GM19328 (cell line): ENCODE measurements around the gene SLC8B1.

Experiments
- ATAC-seq: cut with Tn5 transposase; IDR thresholded peaks from one replicate; pipeline ENCODE4 v1.9.1; 2021; ENCODE audit warnings: mild to moderate bottlenecking, moderate library complexity; ENCODE audit not compliant: unreplicated experiment

SLC8B1 gene

GRCh38 chr12:113334786-113335539 is at the start of gene SLC8B1:
Gene SLC8B1 (minus strand): TSS chr12:113335109. CDS start chr12:113332878, 2,231 bp downstream.
- peak; percentile 96 for ATAC-seq

GRCh38 chr12:113382206-113382605 is 47.3 kb upstream of the SLC8B1 start:
- ATAC-seq: no peak

GRCh38 chr12:113381220-113381619 is 46.3 kb upstream of the SLC8B1 start:
- no peak for ATAC-seq

GRCh38 chr12:113378291-113378690 is 43.4 kb upstream of the SLC8B1 start:
- ATAC-seq: no peak

- no peak for ATAC-seq
Observed at GRCh38 chr12:113374823-113375428, 40.0 kb upstream of the SLC8B1 start.

GRCh38 chr12:113373969-113374368 is 39.1 kb upstream of the SLC8B1 start:
- no peak for ATAC-seq

GRCh38 chr12:113373440-113373839 is 38.5 kb upstream of the SLC8B1 start:
- ATAC-seq: no peak

GRCh38 chr12:113372371-113372770 is 37.5 kb upstream of the SLC8B1 start:
- ATAC-seq: no peak

GRCh38 chr12:113371808-113372207 is 36.9 kb upstream of the SLC8B1 start:
- ATAC-seq: no peak

- ATAC-seq: no peak
Observed at GRCh38 chr12:113370923-113371682, 36.2 kb upstream of the SLC8B1 start.

- ATAC-seq: no peak
Observed at GRCh38 chr12:113369391-113369985, 34.6 kb upstream of the SLC8B1 start.

- no peak for ATAC-seq
Observed at GRCh38 chr12:113368331-113368730, 33.4 kb upstream of the SLC8B1 start.

GRCh38 chr12:113366827-113367226 is 31.9 kb upstream of the SLC8B1 start:
- ATAC-seq: no peak

- ATAC-seq: no peak
Observed at GRCh38 chr12:113365639-113366395, 30.9 kb upstream of the SLC8B1 start.

- ATAC-seq: no peak
Observed at GRCh38 chr12:113364698-113365097, 29.8 kb upstream of the SLC8B1 start.

GRCh38 chr12:113361574-113362370 is 26.9 kb upstream of the SLC8B1 start:
- no peak for ATAC-seq

- no peak for ATAC-seq
Observed at GRCh38 chr12:113359939-113360748, 25.2 kb upstream of the SLC8B1 start.

GRCh38 chr12:113359133-113359938 is 24.4 kb upstream of the SLC8B1 start:
- no peak for ATAC-seq
